HG02885 (cell line): ENCODE measurements around the gene CLIC5.

Source experiments
- ATAC-seq: cut with Tn5 transposase; IDR thresholded peaks from one replicate; pipeline ENCODE4 v1.9.1; 2021; ENCODE audit warnings: mild to moderate bottlenecking; ENCODE audit not compliant: unreplicated experiment, poor library complexity

Gene CLIC5

DNA sequence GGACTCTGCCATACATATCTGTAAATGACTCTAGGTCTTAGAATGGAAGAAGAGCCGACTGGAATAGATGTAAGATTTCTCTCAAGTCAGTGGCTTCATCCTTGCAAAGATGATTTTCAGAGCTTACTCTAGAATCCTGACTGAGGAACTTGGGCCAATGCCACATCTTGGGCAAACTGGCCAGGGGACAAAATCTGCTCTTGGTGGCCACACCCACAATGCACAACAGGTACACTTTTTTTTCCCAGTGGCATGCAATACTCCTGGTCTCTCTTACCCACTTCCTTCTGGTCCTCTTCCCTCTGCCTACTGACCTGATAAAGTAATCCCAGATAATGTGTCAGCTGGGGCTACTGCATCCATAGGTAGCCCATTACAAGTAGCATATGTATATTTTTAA is 13.4 kb downstream of the CLIC5 start:
- no peak for ATAC-seq

DNA sequence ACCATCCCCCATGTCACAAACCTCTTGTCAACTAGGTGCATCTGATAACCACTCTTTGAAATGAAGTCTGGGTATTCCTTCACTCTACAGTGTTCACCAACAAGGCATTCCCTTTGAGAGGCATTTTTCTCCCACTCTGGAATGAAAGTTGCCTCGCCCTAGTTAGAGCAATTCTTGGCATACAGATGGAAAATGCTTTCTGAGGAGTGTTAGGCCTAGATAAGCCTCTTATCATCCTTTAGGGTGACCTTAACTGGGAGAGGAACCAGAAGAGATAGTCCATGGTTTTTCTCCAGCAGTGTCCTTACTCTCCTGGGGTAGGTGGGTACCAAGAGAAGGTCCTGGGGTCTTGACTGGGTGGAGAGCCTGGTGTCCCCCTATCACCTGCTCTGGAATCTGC is 14.8 kb downstream of the CLIC5 start:
- no peak for ATAC-seq

- no peak for ATAC-seq
These were observed 17.1 kb downstream of the CLIC5 start for GRCh38 chr6:45998524-45998923.

DNA sequence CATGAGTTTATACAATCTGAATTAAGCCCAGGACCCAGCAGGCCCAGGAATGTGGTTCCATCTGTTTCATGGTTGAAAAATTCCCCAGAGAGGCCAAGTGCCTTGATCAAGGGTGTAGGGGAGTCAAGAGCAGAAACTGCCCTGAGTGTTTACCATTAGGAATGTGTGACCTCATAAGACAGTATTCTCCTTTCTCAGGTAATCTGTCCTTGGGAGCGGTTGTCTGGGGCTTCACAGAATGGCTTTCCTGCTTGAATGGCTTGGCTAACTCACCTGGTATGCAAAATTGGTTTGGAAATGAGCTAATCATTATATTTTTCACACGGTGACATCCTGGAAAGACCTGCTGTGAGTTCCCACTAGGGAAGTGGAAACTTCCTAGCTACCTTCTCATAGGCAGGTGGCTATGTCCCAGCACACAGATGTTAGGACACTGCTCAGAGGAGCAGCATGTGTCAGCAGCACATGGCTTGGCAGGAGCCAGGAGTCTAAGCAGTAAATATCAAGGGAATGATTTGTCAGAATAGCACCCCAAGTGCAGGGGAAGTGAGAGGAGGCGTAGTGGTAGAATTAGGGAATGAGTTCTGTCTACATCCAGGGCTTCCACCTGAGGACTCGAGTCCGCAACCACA is 17.7 kb downstream of the CLIC5 start:
- ATAC-seq = no peak

- ATAC-seq = no peak
These were observed 24.5 kb downstream of the CLIC5 start for GRCh38 chr6:45991189-45991588.

DNA sequence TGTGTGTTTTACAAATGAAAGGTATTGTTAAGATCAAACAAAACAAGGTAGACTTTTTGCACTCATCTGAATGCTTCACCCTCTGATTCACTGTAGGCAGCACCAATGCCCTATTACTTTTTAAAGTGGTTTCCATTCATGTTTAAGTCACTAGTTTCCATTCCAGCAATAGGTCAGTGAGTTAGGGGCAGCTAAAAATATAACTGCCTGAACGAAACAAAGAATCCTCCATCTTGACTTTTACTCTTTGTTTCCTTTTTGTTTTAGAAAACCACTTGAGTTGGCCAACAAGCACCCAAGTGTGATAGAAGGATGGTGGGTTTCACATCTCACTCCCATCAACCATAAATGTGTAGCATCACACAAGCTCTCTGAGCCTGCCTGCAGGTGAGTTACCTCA is 25.5 kb downstream of the CLIC5 start:
- peak; percentile 59 for ATAC-seq

- no peak for ATAC-seq
These were observed 27.0 kb downstream of the CLIC5 start for GRCh38 chr6:45988635-45989034.

GRCh38 chr6:45987856-45988255 is 27.8 kb downstream of the CLIC5 start:
- no peak for ATAC-seq

- no peak for ATAC-seq
These were observed 28.9 kb downstream of the CLIC5 start for GRCh38 chr6:45986746-45987274.

GRCh38 chr6:45984788-45985425 is 30.8 kb downstream of the CLIC5 start:
- ATAC-seq = no peak

DNA sequence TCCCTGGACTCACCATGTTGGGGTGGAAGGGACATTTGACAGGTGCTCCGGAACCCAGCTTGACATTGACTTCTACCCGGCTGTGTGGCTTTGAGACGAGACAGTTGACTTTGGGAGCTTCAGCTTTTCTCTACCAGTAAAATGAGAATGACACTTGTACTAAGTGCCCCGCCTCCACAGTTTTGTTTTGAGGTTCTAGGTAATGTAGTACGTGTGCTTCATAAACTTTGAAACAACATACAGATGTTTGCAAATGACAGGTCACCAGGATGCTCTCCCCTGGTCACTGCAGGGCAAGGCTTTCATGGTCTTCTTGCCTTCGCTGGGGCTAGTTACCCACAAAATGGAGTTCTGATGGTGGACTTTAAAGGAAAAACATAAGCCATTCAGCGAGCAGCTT is 31.3 kb downstream of the CLIC5 start:
- ATAC-seq = no peak

DNA sequence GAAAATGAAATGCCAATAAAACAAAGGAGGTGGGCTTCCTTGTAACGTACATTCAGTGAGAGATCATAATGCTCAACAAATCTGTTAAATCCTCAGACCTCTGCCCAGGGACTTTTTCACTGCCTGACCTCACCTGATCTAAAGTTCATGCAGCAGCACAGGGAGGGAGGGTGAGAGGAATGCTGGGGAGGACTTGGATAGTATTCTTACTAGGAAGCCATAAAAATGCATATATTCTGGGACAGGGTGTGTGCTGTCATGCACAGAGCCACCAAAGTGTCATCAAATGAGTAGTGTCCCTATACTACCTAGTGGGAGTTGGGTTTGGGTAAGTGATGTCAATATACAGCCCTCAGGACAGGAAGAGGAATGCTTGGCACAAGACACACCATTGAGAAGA is 32.6 kb downstream of the CLIC5 start:
- ATAC-seq = no peak

DNA sequence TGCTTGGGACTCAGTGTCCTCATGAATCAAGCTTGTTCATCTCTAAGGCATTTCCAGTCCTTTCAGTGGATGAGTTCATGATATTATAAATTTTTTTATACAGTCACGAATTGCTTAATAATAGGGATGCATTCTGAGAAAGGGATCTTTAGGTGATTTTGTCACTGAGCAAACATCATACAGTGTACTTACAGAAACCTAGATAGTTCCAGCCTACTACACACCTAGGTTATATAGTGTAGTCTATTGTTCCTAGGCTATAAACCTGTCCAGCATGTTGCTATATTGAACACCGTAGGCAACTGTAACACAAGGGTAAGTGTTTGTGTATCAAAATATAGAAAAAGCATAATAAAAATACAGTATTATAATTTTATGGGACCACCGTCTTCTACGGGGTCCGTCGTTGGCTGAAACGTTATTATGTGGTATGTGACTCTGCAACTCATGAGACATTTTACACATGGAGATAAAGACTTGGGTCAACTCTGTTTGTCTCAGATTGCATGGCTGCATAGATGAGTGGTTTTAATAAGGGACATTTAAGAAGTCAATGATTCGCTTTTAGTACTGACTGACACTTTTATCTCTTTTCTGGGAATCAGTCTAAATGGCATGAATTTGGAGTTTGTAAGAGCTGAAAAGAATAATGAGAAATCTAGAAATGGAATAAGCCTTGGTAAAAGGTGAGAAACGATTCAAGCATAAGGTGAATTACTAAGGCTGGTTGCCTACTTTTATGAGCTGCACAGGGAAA is 33.2 kb downstream of the CLIC5 start:
- no peak for ATAC-seq

- ATAC-seq = no peak
These were observed 34.6 kb downstream of the CLIC5 start for GRCh38 chr6:45981046-45981445.

- no peak for ATAC-seq
These were observed 36.3 kb downstream of the CLIC5 start for GRCh38 chr6:45979311-45979710.

GRCh38 chr6:45974596-45974995 is 41.1 kb downstream of the CLIC5 start:
- ATAC-seq = no peak

GRCh38 chr6:45972795-45973503 is 42.7 kb downstream of the CLIC5 start:
- no peak for ATAC-seq

GRCh38 chr6:45971287-45971686 is 44.4 kb downstream of the CLIC5 start:
- ATAC-seq = no peak

- ATAC-seq = no peak
These were observed 45.3 kb downstream of the CLIC5 start for GRCh38 chr6:45970326-45970725.

DNA sequence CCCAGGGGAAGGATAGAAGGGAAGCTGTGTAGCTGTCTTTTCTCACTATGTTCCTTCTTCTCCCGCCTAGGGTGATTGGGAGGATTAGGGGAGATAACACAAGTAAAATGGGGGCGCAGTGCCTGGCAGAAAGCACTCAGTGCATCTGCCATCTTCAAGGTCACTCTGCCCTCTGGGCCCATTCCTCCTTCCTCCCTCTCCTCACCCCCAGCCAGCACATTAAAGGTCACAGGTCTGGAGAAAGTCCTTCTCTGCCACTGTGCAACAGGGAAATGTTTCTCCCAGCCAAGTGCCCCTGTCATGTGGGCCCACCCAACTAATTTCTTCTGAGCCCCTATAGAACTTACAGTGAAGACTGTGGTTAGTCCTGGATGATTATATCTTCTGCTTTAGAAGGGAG is 45.8 kb downstream of the CLIC5 start:
- no peak for ATAC-seq

- no peak for ATAC-seq
These were observed 46.6 kb downstream of the CLIC5 start for GRCh38 chr6:45969026-45969425.
